NCI-H2227 (cell line): ENCODE results near the gene TMEM135.

Source experiments
- DNase-seq: peaks from one replicate; lab custom pipeline; 2025; ENCODE audit not compliant: unreplicated experiment; lab: John Stamatoyannopoulos, UW

The TMEM135 gene

DNA sequence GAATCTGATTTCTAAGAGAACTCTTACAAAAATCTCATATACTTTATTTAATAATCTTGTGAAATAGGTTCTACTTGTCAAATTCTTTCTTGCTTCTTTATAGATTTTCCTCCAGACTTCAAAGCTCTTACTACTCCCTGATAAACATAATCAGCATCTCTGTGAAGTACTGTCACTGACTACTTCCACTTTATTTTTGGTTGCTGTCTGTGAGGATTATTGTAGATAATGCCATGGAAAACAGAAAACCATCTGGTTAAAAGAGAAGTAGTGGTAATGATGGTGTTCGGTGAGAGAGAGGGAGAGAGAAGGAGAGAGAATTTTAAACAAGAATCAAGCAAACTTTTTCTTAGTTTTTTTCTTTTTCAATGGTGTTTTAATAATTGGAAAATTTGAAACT, 152.3 kb downstream of the TMEM135 start:
- DNase-seq: no peak

DNA sequence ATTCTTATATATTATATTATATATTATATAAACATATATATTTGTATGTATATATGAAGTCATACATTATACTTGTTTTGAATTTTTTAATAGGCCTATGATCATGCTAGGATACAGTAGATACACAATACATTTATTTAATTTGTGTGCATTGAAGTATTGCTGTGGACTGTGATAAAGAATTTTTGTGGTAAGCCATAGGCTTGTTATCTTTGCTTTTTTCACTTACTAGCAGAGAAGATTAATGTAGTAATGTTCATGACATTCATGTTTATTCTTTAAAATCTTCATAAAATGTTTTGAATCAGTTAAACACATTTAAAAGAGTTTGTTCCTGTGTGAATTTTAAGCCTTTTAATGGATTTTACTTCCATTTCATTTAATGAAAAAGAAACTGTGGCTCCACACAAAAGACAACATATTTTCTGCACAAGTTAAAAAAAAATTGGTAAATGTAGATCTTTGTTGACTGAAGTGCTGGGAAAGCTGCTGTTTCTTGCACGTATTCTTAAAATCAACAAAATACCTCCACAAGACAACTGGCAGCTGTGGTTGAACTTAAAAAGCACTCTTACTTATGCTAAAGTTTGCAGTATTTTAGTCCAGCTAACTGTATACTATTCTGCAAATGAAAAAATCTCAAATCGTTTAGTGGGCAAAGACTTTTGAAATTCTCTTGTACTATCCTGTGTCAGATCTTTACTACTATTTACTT, 156.2 kb downstream of the TMEM135 start:
- no peak for DNase-seq

DNA sequence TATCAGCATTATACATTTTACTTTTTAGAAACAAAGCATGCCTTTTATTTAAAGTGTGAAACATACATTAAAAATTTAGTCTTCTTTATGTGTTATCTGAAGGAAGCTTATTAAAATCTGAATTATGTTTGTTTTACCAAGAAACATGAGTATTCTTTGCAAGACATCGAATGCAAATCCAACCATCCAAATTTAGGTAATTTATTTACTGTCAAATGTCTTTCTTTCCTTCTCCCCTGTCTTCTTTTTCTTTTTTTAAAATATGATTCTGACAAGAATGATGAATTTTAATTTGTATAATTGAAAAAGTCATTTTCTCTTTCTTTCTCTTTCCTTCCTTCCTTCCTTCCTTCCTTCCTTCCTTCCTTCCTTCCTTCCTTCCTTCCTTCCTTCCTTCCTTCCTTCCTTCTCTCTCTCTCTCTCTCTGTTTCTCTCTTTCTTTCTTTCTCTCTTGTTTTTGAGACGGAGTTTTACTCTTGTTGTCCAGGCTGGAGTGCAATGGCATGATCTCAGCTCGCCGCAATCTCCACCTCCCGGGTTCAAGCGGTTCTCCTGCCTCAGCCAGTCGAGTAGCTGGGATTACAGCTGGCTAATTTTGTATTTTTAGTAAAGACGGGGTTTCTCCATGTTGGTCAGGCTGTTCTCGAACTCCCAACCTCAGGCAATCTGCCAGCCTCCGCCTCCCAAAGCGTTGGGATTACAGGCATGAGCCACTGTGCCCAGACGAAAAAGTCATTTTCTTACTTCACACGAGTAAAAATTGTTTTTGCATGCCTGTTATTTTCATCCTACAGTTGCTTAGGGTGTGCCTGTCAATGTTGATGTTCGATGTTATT, 157.5 kb downstream of the TMEM135 start:
- no peak for DNase-seq

DNA sequence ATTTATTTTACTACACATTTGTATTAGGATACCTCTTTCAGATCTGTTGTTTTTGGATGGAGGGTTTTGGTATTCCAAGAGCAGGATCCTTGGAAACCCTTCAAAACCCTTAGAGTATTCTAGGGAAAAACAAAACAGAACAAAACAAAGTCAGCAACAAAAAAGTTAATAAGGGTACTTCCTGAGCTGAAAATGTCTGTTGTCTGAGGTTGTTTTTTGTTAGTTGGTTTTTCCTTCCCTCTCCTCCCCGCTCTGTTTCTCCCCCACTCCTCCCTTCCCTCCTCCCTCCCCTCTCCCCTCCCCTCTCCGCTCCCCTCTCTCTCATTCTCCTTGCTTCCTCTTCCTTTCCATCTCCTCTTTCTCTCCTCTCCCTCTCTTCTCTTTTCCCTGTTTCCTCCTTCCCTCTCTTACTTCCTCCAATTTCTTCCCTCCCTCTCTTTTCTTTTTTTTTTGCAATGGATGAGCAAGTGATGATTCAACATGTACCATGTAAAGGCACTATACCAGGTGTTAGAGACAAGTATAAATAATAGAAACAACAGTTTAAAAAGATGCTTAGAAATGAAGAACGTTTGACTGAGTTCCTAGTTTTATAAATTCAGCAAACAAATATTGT, 160.6 kb downstream of the TMEM135 start:
- no peak for DNase-seq

DNA sequence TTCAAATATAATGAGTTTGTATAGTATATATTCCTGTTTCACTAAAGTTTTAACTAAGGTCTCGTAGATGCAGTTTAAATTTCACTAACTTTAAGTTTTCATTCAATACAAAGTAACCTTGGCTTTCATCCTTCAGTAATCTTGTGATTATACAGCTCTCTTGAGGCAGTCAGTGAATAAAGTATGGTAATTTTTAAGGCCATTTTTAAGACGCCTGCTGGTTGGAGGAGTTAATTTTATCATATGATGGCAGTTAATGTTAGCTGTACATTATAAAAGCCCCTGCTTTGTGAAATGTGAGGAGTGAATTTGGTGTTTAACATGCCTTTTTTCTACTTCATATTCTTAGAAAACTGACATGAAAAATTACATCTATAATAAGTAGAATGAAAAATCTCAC, 163.6 kb downstream of the TMEM135 start:
- no peak for DNase-seq

DNA sequence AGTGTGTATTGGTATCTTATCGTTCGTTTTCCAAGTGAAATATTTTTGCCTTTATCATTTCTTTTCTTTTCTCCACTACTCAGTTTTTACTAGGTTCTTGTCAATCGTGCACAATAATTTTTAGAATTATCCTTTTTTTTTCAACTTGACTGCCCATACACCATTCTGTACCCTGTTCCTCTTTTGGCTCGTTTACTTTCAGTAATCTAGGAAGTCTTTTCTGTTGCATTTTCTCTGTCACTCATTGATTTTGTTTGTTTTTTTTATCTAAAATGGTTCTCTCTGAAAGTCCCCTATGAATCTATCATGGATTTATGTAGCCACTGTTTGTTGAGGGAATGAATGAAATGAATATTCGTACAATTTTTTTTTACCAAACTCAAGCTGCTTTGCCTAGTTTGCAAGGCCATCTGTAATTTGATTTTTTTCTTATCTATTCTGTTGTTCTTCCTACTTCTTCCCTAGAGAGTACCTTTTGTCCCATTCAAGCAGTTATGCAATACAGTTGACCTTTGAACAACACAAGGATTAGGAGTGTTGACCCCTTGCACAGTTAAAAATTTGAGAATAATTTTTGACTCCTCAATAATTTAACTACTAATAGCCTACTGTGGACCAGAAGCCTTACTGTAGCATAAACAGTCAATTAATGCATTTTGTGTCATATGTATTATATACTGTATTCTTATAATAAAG, 166.3 kb downstream of the TMEM135 start:
- no peak for DNase-seq

DNA sequence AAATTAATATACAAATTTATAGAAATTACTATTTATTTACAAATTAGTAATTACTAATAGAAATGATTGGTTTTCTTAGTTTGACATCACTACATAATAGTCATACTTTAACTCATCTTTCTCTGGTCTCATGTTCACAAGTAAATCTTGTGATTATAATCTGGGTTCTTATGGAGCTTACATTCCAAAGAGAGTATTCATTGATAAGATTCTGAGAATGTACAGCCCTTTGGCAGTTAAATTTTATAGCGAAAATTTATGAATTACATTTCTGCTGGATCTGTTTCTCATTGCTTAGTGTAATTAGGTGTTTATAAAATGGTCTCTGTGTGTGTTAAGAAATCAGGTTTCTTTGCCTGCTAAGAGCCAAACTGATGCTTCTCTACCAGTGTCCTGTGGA, 175.2 kb downstream of the TMEM135 start:
- no peak for DNase-seq

DNA sequence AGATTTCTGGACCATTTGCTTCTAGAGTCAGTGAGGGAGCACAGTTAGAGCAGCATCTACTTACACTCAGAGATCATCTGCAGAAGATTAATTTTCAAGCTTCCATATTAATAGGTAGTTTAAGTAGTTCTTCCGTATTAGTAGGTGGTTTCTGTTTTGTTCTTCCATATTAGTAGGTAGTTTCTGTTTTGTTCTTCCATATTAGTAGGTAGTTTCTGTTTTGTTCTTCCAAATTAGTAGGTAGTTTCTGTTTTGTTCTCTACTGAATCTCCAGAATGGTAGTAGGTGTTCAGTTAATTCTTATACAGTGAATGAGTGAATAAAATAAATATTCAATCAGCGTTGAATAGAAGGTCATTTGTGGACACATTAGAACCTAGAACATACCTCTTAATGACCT, 175.7 kb downstream of the TMEM135 start:
- DNase-seq: no peak

DNA sequence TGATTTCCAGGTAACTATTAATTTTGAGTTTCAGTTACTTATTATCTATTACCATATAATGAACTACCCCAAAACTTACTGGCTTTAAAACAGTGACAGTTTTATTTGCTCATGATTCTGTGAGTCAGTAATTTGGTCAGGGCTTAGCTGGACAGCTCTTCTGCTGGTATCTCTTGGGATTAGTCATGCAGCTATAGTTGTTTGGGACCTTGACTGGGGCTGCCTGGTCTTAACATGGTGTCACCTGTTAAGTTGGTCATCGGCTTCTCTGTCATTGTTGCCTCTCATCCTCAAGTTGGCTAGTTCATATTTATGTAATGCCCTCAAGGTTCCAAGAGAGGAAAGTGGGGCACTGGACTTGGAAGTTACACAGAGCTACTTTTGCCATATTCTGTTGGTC, 177.5 kb downstream of the TMEM135 start:
- DNase-seq: no peak

DNA sequence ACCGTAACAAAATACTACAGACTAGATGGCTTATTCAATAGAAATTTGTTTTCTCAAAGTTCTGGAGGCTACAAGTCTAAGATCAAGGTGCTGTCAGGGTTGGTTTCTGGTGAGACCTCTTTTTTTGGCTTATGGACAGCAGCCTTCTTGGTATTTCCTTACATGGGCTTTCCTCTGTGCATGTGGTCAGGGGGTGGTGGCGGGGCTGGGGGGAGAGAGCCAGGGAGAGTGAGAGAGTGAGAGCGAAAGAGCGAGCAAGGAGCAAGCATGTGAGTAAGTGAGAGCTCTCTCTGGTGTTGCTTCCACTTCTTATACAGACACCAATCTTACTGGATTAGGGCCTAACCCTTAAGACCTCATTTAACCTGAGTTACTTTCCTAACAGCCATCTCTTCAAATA, 181.5 kb downstream of the TMEM135 start:
- DNase-seq: no peak

DNA sequence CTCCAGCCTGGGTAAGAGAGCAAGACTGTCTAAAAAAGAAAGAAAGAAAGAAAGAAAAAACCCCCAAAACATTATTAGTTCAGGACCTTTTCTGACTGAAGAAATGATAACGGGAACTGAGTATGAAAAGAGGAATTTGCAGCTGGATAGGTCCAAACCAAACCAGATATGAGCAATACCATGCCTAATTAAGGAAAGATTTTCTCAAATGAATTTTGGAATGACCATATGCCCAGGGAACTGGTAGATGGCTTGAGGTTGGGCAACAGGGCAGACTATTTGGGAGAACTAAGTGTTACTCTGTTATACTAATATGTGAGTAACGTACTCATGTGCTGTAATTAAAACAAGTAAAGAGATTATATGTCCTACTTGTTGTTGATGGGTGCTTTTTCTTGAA, 186.1 kb downstream of the TMEM135 start:
- DNase-seq: no peak

DNA sequence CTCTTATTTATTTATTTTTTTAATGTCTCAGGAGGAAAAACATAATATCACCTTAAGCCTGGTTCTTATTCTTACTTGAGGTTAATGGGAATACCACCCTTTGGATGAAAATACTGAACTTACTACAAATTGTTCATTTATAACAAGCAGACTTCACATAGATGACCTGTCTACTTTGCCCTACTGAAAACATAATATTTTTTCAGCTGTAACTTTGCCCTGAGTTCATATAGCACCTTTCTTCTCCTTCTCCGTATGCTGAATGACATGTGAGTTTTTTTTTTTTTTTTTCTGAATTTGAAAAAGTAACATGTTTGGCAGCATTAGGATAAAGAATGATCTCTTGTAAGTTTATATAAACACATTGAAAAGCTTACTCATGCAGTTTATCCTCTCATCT, 186.8 kb downstream of the TMEM135 start:
- no peak for DNase-seq

DNA sequence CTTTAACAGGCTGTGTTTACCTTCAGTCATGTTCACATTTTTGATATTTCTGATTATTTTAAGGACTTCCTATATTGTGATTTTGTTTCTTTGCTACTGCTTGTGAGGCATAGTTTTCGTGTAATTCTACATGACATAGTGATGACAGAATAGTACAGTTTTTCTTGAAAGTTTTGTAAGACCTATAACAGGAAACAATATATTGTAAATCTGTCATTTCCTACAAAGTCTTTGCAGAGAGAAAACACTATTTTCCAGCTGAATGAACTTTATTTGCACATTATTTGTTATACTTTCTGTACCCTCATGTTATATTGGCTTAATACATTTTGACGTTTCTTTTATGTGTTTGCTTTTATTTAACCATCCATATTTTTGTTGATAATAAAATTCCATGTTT, 191.1 kb downstream of the TMEM135 start:
- DNase-seq: no peak

DNA sequence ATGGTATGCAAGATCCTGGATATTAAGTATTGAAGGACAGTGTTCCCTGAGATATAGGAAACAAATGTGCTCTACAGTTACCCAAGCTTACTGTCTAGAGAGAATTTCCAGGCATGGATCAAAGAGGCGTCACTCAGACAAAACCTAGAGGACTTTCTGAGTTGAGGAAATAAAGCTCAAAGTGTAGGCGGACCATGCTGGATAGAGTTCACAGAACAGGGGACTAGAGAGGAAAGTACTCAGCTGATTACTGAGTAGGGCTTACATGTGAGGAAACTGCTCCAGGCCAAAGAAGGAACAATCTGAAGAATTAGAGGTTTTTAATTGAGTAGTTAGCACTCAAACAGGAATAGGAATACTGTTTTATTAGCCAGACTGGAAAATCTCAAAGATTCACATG, 193.3 kb downstream of the TMEM135 start:
- no peak for DNase-seq

DNA sequence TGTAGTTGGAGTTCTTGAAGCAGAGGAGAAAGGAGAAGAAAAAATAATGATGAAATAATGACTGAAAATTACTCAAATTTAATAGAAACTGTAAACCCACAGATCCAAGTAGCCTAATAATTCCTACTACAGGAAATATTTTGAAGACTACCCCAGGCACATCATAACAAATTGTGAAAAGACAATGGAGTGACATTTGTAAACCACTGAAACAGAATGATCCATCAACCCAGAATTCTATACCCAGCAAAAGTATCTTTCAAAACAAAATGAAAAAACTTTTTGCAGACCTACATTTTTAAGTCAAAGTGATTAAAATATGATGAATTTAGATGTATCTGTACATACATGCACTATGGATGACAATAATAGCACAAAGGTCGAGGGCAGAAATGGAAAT, 194.6 kb downstream of the TMEM135 start:
- DNase-seq: no peak

DNA sequence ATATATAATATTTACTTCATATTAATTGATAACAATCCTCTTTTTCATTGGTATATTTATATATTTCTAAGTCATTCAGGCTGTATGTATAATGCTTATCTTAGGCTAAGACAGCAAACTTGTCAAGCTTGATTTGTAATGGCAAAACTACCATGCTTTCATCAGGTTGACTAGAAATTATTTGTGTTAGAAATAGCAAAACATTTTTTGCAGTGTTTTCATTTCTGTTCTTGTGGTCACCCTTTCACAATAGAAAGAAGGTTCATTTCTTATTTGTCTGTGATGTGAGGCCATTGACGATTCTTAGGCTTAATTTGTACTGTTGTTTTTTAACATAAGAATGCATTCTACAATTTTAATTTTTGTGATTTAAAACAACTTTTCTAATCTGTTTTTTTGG, 197.6 kb downstream of the TMEM135 start:
- no peak for DNase-seq

DNA sequence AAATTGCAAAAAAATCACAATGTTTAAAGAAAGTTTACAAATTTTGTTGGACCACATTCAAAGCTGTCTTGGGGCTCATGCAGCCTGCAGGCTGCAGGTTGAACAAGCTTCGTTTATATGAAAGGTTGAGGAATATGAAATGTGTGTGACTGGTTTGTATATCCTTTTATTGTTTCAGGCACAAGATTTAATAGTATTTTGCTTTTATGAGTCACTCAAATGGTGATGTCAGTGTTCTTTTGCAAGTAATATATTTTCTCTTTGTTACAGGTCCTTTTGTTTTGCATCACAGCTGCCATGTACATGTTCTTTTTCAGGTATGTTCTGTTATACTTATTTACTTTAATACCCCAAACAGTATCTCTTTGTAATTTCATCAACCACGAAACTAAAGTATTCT, 198.6 kb downstream of the TMEM135 start:
- no peak for DNase-seq

DNA sequence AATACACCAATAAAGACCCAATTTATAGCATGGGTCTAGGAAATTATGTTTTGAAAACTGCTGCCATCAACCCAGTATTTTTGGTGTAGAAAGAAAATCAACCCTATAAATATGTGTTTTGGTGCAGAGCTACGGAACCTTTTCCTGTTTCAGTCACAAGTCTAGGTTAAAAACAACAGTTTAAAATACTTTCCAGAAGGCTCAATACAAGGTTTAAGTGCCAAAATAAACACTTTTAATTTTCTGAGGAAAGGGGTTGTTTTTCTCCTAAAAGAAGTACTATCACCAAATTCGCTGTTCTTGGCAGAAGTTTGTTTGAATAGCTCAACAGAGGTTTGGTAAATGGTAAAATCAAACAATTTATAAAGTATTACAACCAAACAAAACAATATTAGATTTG, 201.3 kb downstream of the TMEM135 start:
- no peak for DNase-seq

DNA sequence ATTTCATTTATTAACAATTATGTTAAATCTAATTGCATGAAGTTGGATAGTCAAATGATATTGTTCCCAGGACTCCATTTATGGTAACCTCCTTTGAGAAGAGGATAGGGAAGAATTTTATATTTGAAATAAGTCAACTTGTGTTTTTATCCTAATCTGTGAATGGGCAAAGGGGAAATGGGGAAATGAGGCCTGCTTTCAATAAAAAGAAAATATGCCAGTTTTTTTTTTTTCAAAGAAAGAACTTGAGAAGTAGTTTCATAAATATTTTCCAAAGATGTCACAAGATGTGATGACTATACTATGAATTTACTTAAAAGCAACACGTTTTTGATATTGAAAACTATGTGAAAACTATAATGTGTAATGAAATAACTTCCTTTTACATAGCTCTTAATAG, 201.8 kb downstream of the TMEM135 start:
- DNase-seq: no peak

DNA sequence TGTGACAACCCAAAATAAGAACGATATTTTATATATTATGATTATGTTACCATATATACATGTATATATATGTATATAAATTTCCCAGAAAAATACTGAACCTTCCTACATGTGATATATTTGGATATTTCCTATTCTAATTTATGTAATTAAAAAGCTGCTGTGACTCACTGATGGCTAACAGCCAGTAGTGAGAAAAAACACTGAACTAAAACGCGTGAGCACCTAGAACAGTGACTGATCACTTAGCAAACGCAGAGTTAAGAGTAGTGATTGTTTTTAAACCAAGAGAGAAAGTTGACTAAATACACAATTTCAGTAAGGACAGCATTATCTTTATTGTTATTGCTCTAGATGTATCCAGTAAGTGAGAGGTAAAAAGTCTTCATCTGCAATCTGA, 213.8 kb downstream of the TMEM135 start:
- no peak for DNase-seq

DNA sequence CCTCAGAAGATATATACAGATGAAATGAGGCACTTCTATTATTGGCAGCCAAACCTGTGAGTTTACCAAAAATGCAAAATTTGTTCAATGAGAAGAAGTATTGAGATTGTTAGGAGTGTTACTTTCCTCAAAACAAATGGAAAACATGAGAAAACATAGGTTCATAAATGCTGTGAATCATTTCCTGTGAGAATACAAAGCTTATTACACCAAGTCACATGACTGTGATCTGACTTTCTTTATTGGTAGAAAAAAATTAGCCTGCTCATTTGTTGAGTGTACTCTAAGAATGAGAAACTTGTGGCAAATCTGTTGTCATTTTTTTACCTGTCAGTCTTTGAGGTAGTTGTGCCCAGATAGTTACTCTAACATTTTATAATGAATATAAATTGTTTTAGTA, 215.1 kb downstream of the TMEM135 start:
- no peak for DNase-seq

DNA sequence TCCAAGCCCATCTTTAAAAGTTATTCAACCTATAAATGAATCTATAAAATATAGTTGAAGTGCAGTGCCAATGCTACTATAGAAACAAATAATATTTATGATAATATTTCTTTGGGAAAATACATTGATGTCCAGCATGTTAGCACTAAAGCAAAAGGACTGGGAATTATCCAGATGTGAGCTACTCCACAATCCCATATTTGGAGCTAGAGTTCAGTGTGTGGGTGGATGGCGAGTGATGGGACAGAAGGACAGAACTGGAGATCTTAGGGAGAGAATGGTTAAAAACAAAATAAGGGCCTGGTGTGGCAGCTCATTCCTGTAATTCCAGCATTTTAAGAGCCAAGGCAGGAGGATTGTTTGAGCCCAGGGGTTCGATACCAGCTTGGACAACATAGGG, 216.8 kb downstream of the TMEM135 start:
- DNase-seq: no peak
